ENCODE results near the gene KRTAP17-1. TPM values are rescaled to one million over a fixed set of nuclear protein-coding genes. Genes with fewer than 3 reads are reported as not detected.
"Not testable (repeated sequence)": the region's sequence is repeated elsewhere in the genome, so short reads cannot be mapped to it uniquely, and the experiment has no call there.

Gene KRTAP17-1
- total RNA-seq, 1 experiment from 2014 or later = not detected

DNA sequence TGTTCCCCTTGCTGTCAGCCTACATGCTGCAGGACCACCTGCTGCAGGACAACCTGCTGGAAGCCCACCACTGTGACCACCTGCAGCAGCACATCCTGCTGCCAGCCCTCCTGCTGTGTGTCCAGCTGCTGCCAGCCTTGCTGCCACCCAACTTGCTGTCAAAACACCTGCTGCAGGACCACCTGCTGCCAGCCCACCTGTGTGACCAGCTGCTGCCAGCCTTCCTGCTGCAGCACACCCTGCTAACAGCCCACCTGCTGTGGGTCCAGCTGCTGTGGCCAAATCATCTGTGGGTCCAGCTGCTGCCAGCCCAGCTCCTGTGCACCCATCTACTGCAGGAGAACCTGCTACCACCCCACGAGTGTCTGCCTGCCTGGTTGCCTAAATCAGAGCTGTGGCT lies 44.2 kb downstream of the KRTAP17-1 start:
- in situ Hi-C loops (cut with HindIII; ENCODE audit: low pct_unique_long_range_greater_than_20kb, low sequenced_read_pairs); H3K36me3 ChIP-seq (ENCODE audit: control insufficient read depth, insufficient read depth, low read length); H3K4me1 ChIP-seq (ENCODE audit: control insufficient read depth, insufficient read depth, low read length); H3K27ac ChIP-seq (ENCODE audit: low read length); H3K27me3 ChIP-seq (ENCODE audit: control insufficient read depth, insufficient read depth, low read length); ATAC-seq; POLR2A ChIA-PET; BruUV-seq (replicated peaks); CTCF ChIA-PET; intact Hi-C loops (cut with micrococcal nuclease; ENCODE audit: unreplicated experiment); H3K9me3 ChIP-seq (ENCODE audit: control insufficient read depth, insufficient read depth, low read depth, low read length); DNase-seq (ENCODE audit: low read depth, low spot score); H3K4me3 ChIP-seq (ENCODE audit: low read depth in 2 of 2, low read length in 2 of 2): not testable (repeated sequence)

DNA sequence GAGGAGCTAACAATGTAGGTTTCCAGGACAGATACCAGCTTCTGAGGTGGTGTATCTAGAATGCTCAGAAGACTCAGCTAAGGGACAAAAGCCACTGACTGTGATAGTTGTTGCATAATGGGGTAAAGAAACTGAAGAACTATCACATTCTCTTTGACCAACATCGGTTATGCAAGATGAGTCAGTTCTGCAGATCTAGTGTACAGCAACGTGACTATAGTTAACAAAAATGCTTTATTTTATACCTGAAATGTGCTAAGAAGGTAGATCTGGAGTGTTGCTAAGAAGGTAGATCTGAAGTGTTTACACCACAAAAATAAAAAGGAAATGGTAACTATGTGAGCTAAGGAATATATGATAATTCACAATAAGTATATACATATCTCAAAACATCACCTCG lies 47.8 kb downstream of the KRTAP17-1 start:
- H3K27ac ChIP-seq (ENCODE audit: low read length) = no peak overlapping the region
- ATAC-seq = no peak
- intact Hi-C loops (cut with micrococcal nuclease; ENCODE audit: unreplicated experiment) = no loop called here
- no peaks in the 10 kb centered on the region for H3K36me3 ChIP-seq (ENCODE audit: control insufficient read depth, insufficient read depth, low read length)
- TF ChIP-seq POLR2AphosphoS5 (IDR thresholded peaks at IDR 0.05; ENCODE audit: low read depth, low read length) (no peak), TCF7L2 (IDR thresholded peaks at IDR 0.05; ENCODE audit: low read depth, low read length) (no peak), SIN3A (IDR thresholded peaks at IDR 0.05; ENCODE audit: borderline replicate concordance, insufficient read depth, low read depth, low read length) (no peak)
- TF ChIP-seq, protein P1, sequence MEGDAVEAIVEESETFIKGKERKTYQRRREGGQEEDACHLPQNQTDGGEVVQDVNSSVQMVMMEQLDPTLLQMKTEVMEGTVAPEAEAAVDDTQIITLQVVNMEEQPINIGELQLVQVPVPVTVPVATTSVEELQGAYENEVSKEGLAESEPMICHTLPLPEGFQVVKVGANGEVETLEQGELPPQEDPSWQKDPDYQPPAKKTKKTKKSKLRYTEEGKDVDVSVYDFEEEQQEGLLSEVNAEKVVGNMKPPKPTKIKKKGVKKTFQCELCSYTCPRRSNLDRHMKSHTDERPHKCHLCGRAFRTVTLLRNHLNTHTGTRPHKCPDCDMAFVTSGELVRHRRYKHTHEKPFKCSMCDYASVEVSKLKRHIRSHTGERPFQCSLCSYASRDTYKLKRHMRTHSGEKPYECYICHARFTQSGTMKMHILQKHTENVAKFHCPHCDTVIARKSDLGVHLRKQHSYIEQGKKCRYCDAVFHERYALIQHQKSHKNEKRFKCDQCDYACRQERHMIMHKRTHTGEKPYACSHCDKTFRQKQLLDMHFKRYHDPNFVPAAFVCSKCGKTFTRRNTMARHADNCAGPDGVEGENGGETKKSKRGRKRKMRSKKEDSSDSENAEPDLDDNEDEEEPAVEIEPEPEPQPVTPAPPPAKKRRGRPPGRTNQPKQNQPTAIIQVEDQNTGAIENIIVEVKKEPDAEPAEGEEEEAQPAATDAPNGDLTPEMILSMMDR (IDR thresholded peaks at IDR 0.05) = no peak
- TF ChIP-seq, protein P2, sequence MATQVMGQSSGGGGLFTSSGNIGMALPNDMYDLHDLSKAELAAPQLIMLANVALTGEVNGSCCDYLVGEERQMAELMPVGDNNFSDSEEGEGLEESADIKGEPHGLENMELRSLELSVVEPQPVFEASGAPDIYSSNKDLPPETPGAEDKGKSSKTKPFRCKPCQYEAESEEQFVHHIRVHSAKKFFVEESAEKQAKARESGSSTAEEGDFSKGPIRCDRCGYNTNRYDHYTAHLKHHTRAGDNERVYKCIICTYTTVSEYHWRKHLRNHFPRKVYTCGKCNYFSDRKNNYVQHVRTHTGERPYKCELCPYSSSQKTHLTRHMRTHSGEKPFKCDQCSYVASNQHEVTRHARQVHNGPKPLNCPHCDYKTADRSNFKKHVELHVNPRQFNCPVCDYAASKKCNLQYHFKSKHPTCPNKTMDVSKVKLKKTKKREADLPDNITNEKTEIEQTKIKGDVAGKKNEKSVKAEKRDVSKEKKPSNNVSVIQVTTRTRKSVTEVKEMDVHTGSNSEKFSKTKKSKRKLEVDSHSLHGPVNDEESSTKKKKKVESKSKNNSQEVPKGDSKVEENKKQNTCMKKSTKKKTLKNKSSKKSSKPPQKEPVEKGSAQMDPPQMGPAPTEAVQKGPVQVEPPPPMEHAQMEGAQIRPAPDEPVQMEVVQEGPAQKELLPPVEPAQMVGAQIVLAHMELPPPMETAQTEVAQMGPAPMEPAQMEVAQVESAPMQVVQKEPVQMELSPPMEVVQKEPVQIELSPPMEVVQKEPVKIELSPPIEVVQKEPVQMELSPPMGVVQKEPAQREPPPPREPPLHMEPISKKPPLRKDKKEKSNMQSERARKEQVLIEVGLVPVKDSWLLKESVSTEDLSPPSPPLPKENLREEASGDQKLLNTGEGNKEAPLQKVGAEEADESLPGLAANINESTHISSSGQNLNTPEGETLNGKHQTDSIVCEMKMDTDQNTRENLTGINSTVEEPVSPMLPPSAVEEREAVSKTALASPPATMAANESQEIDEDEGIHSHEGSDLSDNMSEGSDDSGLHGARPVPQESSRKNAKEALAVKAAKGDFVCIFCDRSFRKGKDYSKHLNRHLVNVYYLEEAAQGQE (IDR thresholded peaks at IDR 0.05; ENCODE audit: insufficient read depth in 1 of 2, low read depth in 2 of 2, low read length in 1 of 2) = no peak
- H3K27me3 ChIP-seq (ENCODE audit: control insufficient read depth, insufficient read depth, low read length) = peaks cover 10% of the 10 kb centered on the region
- no peaks in the 10 kb centered on the region for H3K9me3 ChIP-seq (ENCODE audit: control insufficient read depth, insufficient read depth, low read depth, low read length)
- ChIA-PET POLR2A (no interaction called here), CTCF (no interaction called here)
- in situ Hi-C loops (cut with HindIII; ENCODE audit: low pct_unique_long_range_greater_than_20kb, low sequenced_read_pairs) = no loop called here
- no peaks in the 10 kb centered on the region for H3K4me1 ChIP-seq (ENCODE audit: control insufficient read depth, insufficient read depth, low read length)
- no peak for DNase-seq (ENCODE audit: low read depth, low spot score)
- no peak overlapping the region for H3K4me3 ChIP-seq (ENCODE audit: low read depth in 2 of 2, low read length in 2 of 2)
- no TSS peak for BruUV-seq (replicated peaks)

DNA sequence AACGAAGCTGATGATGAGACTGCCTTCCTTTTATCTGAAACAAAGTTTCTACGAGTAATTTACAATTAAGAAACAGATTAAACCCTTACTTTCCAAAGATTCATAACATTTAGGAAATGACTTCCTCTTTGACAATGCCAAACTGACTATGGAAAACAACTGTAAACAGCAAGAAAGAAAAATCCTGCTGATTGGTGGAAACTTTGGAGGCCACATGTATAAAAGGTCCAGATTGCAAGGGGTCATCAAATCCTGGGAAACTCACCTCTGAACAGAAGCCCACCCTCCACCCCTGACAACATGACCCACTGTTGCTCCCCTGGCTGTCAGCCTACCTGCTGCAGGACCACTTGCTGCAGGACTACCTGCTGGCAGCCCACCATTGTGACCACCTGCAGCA lies 50.4 kb downstream of the KRTAP17-1 start, which contains the start of gene KRTAP9-6:
KRTAP9-6 (plus strand) TSS at position 301 of the 400 bp plus-strand sequence; CDS start at position 301, 0 bp downstream.
- peaks cover 15% of the 10 kb centered on the region for H3K27me3 ChIP-seq (ENCODE audit: control insufficient read depth, insufficient read depth, low read length)
- BruUV-seq (replicated peaks) = no TSS peak
- H3K4me3 ChIP-seq (ENCODE audit: low read depth in 2 of 2, low read length in 2 of 2) = no peak within 1 kb of the TSS
- ChIA-PET CTCF (no interaction called here), POLR2A (no interaction called here)
- no peaks in the 10 kb centered on the region for H3K36me3 ChIP-seq (ENCODE audit: control insufficient read depth, insufficient read depth, low read length)
- H3K9me3 ChIP-seq (ENCODE audit: control insufficient read depth, insufficient read depth, low read depth, low read length) = no peaks in the 10 kb centered on the region
- no peaks in the 10 kb centered on the region for H3K4me1 ChIP-seq (ENCODE audit: control insufficient read depth, insufficient read depth, low read length)
- DNase-seq (ENCODE audit: low read depth, low spot score) (no peak), ATAC-seq (no peak)
- no peak within 1 kb of the TSS for H3K27ac ChIP-seq (ENCODE audit: low read length)
- in situ Hi-C loops (cut with HindIII; ENCODE audit: low pct_unique_long_range_greater_than_20kb, low sequenced_read_pairs) (no loop called here), intact Hi-C loops (cut with micrococcal nuclease; ENCODE audit: unreplicated experiment) (no loop called here)
- TF ChIP-seq, protein P1 (IDR thresholded peaks at IDR 0.05) = no peak
- TF ChIP-seq SIN3A (IDR thresholded peaks at IDR 0.05; ENCODE audit: borderline replicate concordance, insufficient read depth, low read depth, low read length) (no peak), POLR2AphosphoS5 (IDR thresholded peaks at IDR 0.05; ENCODE audit: low read depth, low read length) (no peak)

Other genes starting within 250 kb of the KRTAP17-1 start
- gene KRTAP2-4, start 249.8 kb downstream of the KRTAP17-1 start, total RNA-seq (2021; ENCODE audit: unreplicated experiment) = not detected
- gene KRTAP4-7, start 231.6 kb downstream of the KRTAP17-1 start, total RNA-seq (2021; ENCODE audit: unreplicated experiment) = not detected
- not detected for gene KRTAP4-8, start 217.6 kb downstream of the KRTAP17-1 start, total RNA-seq (2021; ENCODE audit: unreplicated experiment)
- gene KRTAP4-16, start 213.5 kb downstream of the KRTAP17-1 start, total RNA-seq (2021; ENCODE audit: unreplicated experiment) = not detected
- gene KRTAP4-9, start 210.3 kb downstream of the KRTAP17-1 start, total RNA-seq (2021; ENCODE audit: unreplicated experiment) = not detected
- gene KRTAP4-11, start 197.3 kb downstream of the KRTAP17-1 start, total RNA-seq (2021; ENCODE audit: unreplicated experiment) = not detected
- gene KRTAP4-12, start 191.5 kb downstream of the KRTAP17-1 start, total RNA-seq (2021; ENCODE audit: unreplicated experiment) = not detected
- not detected for gene KRTAP4-6, start 175.2 kb downstream of the KRTAP17-1 start, total RNA-seq (2021; ENCODE audit: unreplicated experiment)
- not detected for gene KRTAP4-5, start 165.9 kb downstream of the KRTAP17-1 start, total RNA-seq (2021; ENCODE audit: unreplicated experiment)
- not detected for gene KRTAP4-4, start 155.0 kb downstream of the KRTAP17-1 start, total RNA-seq (2021; ENCODE audit: unreplicated experiment)
- not detected for gene KRTAP4-3, start 147.5 kb downstream of the KRTAP17-1 start, total RNA-seq (2021; ENCODE audit: unreplicated experiment)
- gene KRTAP4-2, start 137.5 kb downstream of the KRTAP17-1 start, total RNA-seq (2021; ENCODE audit: unreplicated experiment) = not detected
- gene KRTAP4-1, start 130.8 kb downstream of the KRTAP17-1 start, total RNA-seq (2021; ENCODE audit: unreplicated experiment) = not detected
- gene KRTAP9-1, start 125.8 kb downstream of the KRTAP17-1 start, total RNA-seq (2021; ENCODE audit: unreplicated experiment) = not detected
- gene KRTAP9-2, start 89.1 kb downstream of the KRTAP17-1 start, total RNA-seq (2021; ENCODE audit: unreplicated experiment) = not detected
- gene KRTAP9-3, start 83.3 kb downstream of the KRTAP17-1 start, total RNA-seq (2021; ENCODE audit: unreplicated experiment) = not detected
- not detected for gene KRTAP9-8, start 77.7 kb downstream of the KRTAP17-1 start, total RNA-seq (2021; ENCODE audit: unreplicated experiment)
- not detected for gene KRTAP9-4, start 66.0 kb downstream of the KRTAP17-1 start, total RNA-seq (2021; ENCODE audit: unreplicated experiment)
- not detected for gene KRTAP9-9, start 60.3 kb downstream of the KRTAP17-1 start, total RNA-seq (2021; ENCODE audit: unreplicated experiment)
- not detected for gene KRTAP9-6, start 50.3 kb downstream of the KRTAP17-1 start, total RNA-seq (2021; ENCODE audit: unreplicated experiment)
- gene KRTAP9-7, start 40.0 kb downstream of the KRTAP17-1 start, total RNA-seq (2021; ENCODE audit: unreplicated experiment) = not detected
- gene KRTAP29-1, start 12.9 kb downstream of the KRTAP17-1 start, total RNA-seq (2021; ENCODE audit: unreplicated experiment) = not detected
- not detected for gene KRTAP16-1, start 6.4 kb downstream of the KRTAP17-1 start, total RNA-seq (2021; ENCODE audit: unreplicated experiment)
- not detected for gene KRT33A, start 35.1 kb upstream of the KRTAP17-1 start, total RNA-seq (2021; ENCODE audit: unreplicated experiment)
- not detected for gene KRT33B, start 54.1 kb upstream of the KRTAP17-1 start, total RNA-seq (2021; ENCODE audit: unreplicated experiment)
- gene KRT34, start 66.6 kb upstream of the KRTAP17-1 start, total RNA-seq (2021; ENCODE audit: unreplicated experiment) = not detected
- not detected for gene KRT31, start 81.9 kb upstream of the KRTAP17-1 start, total RNA-seq (2021; ENCODE audit: unreplicated experiment)
- gene KRT37, start 108.9 kb upstream of the KRTAP17-1 start, total RNA-seq (2021; ENCODE audit: unreplicated experiment) = not detected
- gene KRT38, start 125.3 kb upstream of the KRTAP17-1 start, total RNA-seq (2021; ENCODE audit: unreplicated experiment) = not detected
- gene KRT32, start 151.7 kb upstream of the KRTAP17-1 start, total RNA-seq (2021; ENCODE audit: unreplicated experiment) = 0.72 TPM
- not detected for gene KRT35, start 165.4 kb upstream of the KRTAP17-1 start, total RNA-seq (2021; ENCODE audit: unreplicated experiment)
- gene KRT36, start 174.2 kb upstream of the KRTAP17-1 start, total RNA-seq (2021; ENCODE audit: unreplicated experiment) = not detected
- gene KRT13, start 189.9 kb upstream of the KRTAP17-1 start, total RNA-seq (2021; ENCODE audit: unreplicated experiment) = 0.36 TPM
- 70.4 TPM for gene KRT15, start 203.2 kb upstream of the KRTAP17-1 start, total RNA-seq (2021; ENCODE audit: unreplicated experiment)
- gene KRT19, start 212.6 kb upstream of the KRTAP17-1 start, total RNA-seq (2021; ENCODE audit: unreplicated experiment) = 2,383 TPM

Data from Panc1 (cell line).